ENCODE data around the gene MYLIP. TPM values are rescaled to one million over a fixed set of nuclear protein-coding genes. Genes with fewer than 3 reads are reported as not detected.

MYLIP gene
- total RNA-seq, 2 experiments from 2014 or later, result 17.3 to 17.6 TPM

DNA sequence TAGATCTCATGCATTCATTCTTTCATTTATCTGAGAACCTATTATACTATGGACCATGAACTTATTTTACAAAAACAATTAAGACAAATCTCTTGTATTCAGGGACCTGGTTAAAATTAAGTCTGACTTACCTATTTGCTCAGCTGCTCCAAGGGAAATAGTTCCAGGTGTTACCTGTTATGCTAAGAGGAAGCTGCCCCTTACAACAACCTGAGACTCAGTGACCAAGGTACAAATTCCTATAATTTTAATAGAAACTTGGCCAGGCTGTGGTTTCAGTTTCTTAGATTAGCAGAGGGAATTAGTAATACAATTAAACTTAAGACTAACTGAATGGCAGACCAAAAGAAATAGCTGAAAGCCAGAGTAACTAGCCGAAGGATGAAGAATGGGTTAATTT lies 61.3 kb downstream of the MYLIP start:
- no peak for ATAC-seq
- peaks cover 33% of the 10 kb centered on the region for H3K27me3 Mint-ChIP-seq (ENCODE audit: low read depth)
- no peak for DNase-seq
- ChIA-PET POLR2A (interaction anchor here (1.2 kb wide), 1 partner anchor 53 kb away, joined by 3 read pairs; no protein-coding TSS in a partner anchor), CTCF (interaction anchor here (1.1 to 2.8 kb wide), 4 partner anchors 15 to 499 kb away, joined by 3 to 9 read pairs (median 4); no protein-coding TSS in a partner anchor)
- no peak overlapping the region for H3K4me3 Mint-ChIP-seq
- H3K27ac Mint-ChIP-seq, result no peak overlapping the region
- H3K9me3 Mint-ChIP-seq (ENCODE audit: insufficient read depth), result no peaks in the 10 kb centered on the region
- H3K4me1 Mint-ChIP-seq (ENCODE audit: low read depth), result no peaks in the 10 kb centered on the region
- no peaks in the 10 kb centered on the region for H3K36me3 Mint-ChIP-seq (ENCODE audit: low read depth)

DNA sequence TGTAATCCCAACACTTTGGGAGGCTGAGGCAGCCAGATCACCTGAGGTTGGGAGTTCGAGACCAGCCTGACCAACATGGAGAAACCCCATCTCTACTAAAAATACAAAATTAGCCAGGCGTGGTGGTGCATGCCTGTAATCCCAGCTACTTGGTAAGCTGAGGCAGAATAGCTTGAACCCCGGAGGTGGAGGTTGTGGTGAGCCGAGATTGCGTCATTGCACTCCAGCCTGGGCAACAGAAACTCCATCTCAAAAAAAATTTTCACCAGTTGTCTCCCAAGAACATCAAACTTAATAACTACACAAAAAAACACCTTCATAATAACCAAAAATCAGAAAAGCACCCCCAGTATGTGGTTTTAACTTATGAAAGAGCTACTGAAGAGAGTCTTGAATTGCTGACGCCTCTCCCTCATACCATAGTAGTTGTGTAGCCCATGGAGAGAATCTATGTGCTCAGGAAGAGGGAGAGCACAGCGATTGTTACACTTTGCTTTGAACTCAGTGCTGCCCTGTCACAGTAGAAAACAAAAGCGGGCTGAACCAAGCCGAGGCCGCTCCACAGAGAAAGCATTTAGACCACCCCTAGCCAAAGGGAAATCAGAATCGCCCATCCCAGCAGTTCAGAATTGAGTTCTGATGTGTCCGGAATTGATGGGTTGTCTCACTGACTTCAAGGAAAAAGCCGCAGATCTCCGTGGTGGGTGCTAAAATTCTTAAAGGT lies 67.5 kb downstream of the MYLIP start:
- Mint-ChIP-seq H3K36me3 (ENCODE audit: low read depth) (no peaks in the 10 kb centered on the region), H3K27me3 (ENCODE audit: low read depth) (peaks cover 8% of the 10 kb centered on the region), H3K27ac (no peak overlapping the region), H3K4me1 (ENCODE audit: low read depth) (no peaks in the 10 kb centered on the region), H3K4me3 (no peak overlapping the region), H3K9me3 (ENCODE audit: insufficient read depth) (no peaks in the 10 kb centered on the region)
- ATAC-seq, result no peak
- no peak for DNase-seq
- ChIA-PET POLR2A (no interaction called here), CTCF (interaction anchor here (1.4 to 3.7 kb wide), 3 partner anchors 9 to 505 kb away, joined by 3 to 14 read pairs (median 13); no protein-coding TSS in a partner anchor)

DNA sequence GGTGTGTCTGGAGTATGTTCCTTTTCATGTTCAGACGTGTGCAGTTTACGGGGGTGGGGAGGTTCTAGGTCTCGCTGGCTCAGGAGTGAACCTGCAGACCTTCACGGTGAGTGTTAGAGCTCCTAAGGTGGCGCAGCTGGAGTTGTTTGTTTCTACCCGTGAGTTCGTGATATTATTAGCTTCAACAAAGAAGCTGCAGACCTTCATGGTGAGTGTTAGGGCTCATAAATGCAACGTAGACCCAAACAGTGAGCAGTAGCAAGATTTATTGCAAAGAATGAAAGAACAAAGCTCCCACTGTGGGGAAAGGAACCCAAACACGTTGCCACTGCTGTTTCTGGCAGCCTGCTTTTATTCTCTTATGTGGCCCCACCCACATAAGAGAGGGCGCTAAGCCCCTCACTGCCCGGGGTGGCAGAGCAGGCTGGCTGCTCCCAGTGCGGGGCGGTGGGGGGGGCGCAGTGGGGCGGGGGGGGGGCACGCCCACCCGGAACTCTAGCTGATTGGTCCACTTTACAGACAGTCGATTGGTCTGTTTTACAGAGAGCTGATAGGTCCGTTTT lies 68.2 kb downstream of the MYLIP start:
- POLR2A ChIA-PET, result no interaction called here

More for the DNA sequence above, 68.2 kb downstream of the MYLIP start:
- H3K4me1 Mint-ChIP-seq (ENCODE audit: low read depth), result no peaks in the 10 kb centered on the region
- no peak for DNase-seq
- CTCF ChIA-PET, result interaction anchor here (1.4 to 3.7 kb wide), 3 partner anchors 9 to 506 kb away, joined by 3 to 14 read pairs (median 13); no protein-coding TSS in a partner anchor
- peaks cover 8% of the 10 kb centered on the region for H3K27me3 Mint-ChIP-seq (ENCODE audit: low read depth)
- no peak overlapping the region for H3K4me3 Mint-ChIP-seq
- ATAC-seq, result no peak
- H3K27ac Mint-ChIP-seq, result no peak overlapping the region
- no peaks in the 10 kb centered on the region for H3K36me3 Mint-ChIP-seq (ENCODE audit: low read depth)
- H3K9me3 Mint-ChIP-seq (ENCODE audit: insufficient read depth), result no peaks in the 10 kb centered on the region

Small RNA genes lying within 50 kb of the gene (microRNA-seq; reads per million reads assigned to microRNA genes)
- not detected for gene MIR4639

Other genes starting within 250 kb of the MYLIP start
- gene GMPR, start 109.5 kb downstream of the MYLIP start, total RNA-seq, result 10 to 100 TPM in 1 of 2 experiments, 1 to 10 TPM in 1; 8.9 to 11.0 TPM